ENCODE data around the gene PRSS2.

DNA sequence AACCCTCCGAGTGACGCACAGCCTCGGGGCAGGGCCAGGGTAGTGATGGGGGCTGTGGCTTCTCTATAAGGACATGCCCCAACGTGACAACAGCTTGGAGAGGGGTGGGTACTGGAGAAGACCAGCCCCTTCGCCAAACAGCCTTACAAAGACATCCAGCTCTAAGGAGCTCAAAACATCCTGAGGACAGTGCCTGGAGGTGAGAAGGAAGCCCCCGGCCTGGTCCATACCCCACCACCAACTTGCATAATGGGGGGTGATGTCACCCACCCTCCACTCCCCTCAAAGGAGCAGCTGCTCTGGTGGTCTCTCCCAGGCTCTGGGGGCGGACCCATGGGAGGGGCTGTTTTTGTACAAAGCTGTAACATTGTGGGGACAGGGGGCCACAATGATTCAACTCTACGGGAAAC is 15.1 kb downstream of the PRSS2 start:
- TF ChIP-seq, protein P1, sequence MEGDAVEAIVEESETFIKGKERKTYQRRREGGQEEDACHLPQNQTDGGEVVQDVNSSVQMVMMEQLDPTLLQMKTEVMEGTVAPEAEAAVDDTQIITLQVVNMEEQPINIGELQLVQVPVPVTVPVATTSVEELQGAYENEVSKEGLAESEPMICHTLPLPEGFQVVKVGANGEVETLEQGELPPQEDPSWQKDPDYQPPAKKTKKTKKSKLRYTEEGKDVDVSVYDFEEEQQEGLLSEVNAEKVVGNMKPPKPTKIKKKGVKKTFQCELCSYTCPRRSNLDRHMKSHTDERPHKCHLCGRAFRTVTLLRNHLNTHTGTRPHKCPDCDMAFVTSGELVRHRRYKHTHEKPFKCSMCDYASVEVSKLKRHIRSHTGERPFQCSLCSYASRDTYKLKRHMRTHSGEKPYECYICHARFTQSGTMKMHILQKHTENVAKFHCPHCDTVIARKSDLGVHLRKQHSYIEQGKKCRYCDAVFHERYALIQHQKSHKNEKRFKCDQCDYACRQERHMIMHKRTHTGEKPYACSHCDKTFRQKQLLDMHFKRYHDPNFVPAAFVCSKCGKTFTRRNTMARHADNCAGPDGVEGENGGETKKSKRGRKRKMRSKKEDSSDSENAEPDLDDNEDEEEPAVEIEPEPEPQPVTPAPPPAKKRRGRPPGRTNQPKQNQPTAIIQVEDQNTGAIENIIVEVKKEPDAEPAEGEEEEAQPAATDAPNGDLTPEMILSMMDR (IDR thresholded peaks at IDR 0.05) = no peak
- TF ChIP-seq TAF1 (IDR thresholded peaks at IDR 0.05; ENCODE audit: borderline replicate concordance, low read depth, low read length) (no peak), EZH2phosphoT487 (IDR thresholded peaks at IDR 0.05; ENCODE audit: borderline replicate concordance, low read depth) (no peak), GATA2 (CRISPR knock-in tag; IDR thresholded peaks at IDR 0.05) (no peak), JUND (IDR thresholded peaks at IDR 0.05) (no peak)
